Stimulated activated CD4-positive, alpha-beta T cell treated with anti-CD3 and anti-CD28 coated beads, Interleukin-1b, Interleukin-23, amount 100 ng/mL, for 1 hour (primary cell): ENCODE measurements around the gene OSBPL10.
"Not testable (repeated sequence)": the region's sequence is repeated elsewhere in the genome, so short reads cannot be mapped to it uniquely, and the experiment has no call there.

Source experiments
- DNase-seq, 2 donors: peaks; one replicate each; pipeline ENCODE4 v3.0.0-alpha.2; 2020; ENCODE audit warnings: low read depth in 2 of 2

OSBPL10 gene

DNA sequence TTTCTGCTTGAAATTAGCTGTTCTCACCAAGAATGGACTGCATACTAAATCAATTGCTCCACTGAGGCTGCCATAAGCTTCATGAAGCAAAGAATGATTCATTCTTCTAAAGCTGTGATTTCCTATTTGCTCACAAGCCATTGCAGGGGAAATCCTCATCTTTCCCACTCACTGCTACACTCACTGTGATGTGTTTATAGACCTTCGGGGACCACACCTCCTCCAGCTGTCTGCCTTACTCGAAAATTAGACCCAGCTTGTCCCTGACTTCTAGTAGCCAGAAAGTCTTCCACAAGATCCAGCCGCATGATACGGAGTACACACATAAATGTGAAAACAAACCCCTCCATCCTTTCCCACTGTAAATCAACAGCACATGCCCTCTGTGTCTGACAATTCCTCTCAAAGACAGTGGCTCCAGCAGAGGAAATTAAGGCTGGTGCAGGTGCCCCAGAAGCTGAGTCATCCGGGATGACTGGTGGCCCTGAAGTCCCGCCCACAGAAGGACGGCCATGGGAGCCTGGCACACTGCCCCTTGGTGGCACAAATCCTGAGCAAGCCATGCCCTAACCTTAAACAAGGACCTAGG is 276.4 kb downstream of the OSBPL10 start:
- DNase-seq: no peak

DNA sequence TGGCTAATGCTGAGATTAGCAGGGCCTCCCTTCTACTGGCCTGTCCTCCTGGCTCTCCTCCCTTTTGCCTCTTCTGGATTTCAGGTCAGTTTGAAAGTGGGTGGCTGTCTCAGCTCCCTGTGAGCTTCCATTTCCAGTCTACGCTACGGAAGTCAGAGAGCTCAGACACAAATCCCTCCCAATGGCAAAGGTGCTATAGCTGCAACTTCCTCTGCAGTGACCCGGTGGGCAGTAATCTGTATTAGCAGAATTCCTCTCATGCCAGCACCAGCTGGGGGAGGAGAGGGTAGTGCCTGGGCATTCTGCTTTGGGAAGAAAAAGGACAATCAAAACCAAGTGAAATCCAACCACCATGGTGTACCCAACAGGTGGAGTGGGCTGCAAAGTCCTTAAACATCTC is 276.9 kb downstream of the OSBPL10 start:
- DNase-seq: no peak

DNA sequence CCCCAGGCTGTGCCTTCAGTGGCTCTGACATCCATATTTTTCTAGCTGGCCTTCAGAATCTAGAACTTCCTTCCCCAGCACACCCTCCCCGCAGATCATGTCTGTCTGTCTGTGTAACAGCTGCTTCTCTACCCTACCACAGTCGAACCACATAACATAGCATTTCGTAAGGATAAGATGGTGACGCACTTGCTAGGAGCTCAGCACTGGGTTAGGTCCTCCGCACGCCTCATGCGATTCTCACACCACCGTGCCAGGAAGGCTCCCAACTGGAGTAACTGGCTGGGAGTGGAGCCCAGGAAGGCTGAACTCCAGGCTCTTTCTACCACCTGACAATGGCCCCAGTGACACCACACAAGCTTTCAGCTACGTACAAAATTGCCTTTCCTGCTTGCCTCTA is 279.8 kb downstream of the OSBPL10 start:
- DNase-seq: no peak

DNA sequence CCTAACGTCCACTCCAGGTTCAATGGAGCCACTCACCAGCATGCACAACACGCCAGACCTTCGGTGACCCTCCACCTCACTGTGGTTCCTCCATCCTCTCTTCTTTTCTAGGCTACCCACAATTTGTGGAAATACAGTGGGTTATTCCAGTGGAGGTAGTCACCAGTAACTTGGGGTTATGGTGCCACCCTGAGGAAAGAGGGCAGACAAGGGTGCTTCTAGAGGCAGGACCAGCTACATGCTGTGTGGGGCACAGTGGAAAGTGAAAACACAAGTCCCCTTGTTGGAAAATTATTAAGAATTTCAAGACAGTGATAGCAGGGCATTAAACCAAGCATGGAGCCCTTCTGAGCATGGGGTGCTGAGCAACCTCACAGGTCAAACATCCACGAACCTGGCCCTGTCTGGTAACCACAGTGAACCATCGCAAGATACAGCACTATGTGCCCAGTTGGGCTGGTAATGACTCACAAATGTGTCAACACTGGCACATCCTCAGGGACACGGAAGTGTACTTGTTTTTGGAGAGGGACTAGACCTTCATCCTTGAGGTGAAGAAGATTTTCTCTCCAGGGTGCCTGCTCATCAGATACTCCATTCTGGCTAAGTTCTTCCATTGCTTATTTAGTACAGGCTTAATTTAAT is 281.6 kb downstream of the OSBPL10 start:
- no peak for DNase-seq

DNA sequence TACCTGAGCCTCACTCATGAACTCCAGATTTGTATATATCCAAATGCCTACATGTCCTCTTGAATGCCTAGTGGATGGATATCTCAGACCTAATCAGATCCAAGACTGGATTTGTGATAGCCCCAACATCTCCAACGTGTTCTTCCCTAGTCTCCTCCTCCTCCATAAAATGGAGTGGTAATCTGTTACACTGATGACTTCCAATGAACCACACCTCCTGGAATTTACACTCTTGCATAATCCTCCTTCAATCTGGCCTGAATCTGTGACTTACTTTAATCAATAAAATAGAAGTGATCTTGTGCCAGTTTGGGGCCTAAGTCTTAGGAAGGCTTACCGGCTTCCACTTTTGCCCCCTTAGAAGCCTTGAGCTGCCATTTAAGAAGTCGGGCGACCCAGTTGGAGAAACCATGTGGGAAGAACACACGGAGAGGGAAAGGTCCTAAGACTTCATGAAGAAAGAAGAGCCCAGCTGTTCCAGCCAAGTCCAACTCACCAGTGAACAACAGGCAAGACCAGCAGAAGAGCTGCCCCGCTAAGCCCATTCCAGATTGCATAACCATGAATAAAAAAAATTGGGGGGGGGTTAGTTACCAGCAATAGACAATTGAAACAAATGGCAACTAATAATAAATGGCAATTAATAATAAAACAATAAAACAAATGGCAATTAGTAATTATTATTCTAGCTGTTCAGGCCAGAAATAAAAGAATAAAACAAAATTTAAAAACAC is 284.1 kb downstream of the OSBPL10 start:
- no peak for DNase-seq

DNA sequence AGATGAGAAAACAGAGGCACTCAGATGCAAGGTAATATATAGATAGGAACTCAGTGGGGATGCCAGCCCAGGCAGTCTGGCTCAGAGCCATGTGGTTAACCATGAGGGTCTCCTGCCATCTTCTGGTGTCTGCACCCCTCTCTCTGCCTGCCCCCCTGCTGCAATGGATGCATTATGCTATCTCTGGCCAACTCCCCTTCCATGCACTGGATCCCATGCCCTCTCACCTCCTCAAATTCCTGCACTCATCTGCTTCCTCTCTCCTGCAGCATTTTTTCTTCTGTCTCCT is 285.1 kb downstream of the OSBPL10 start:
- DNase-seq: no peak

DNA sequence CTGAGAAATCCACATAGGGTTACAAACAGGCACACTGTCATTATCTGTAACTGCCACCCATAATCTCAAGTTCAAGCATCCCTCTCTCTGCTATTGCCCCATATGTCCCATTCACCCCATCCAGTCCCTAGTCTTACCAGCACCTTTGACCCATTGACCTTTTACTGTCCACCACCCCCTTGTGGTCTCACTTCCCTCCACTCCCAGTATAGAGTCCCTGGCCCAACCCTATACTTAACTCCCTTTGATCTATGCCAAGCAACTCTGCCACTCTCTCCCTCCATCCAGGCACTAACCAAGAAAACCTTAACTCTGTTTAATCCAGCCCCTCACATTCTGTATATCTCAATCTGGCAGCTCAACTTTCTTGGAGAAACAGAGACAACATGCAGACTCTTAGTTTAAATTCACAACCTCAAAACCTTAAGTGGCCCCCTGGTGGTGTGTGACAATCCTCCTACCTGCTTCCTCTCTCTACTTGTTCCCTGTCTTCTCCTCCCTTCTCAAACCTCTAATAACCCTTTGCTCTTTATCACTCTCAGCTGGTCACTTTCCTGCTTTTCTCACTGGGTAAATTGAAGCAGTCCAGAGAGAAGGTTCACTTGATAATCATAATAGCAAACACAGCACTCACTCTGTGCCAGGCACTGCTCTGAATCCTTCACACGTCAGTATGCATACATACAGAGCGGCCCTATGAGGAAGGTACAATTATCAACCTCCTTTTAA is 285.6 kb downstream of the OSBPL10 start:
- DNase-seq: peak in 1 of 2 donors; percentile 12

DNA sequence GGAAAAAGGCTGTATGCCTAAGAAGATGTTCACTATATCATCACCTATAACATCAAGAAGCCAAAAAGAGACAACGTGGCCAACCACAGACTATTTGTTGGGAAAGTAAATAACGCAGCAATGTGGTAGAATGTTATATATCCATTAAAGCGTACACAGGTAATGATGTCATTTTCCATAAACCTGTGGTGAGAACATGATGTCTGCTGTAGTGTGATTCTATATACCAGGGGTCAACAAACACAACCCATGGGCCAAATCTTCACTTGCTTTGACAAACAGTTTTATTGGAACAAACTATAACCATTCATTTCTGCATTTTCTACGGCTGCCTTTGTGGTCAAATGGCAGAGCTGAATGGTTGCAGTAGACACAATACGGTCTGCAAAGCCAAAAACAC is 287.7 kb downstream of the OSBPL10 start:
- no peak for DNase-seq

DNA sequence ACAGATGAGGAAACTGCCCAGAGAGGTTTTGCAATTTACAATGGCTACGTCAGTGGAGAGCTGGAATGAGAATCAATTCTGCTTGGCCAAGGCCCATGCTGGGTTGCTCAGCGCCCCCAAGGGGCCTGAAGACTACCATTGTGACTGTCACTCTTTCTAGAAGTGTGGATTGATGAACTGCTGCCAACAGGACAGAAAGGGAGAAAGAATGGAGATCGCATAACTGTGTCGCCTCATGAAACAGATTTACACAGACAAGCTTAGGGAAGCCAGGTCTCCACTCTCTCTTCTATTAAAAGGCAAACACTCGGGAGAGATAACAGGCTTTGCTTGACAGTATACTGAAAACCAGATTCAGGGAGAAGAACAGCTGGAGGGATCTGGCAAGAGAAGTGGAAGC is 288.3 kb downstream of the OSBPL10 start:
- DNase-seq: no peak

DNA sequence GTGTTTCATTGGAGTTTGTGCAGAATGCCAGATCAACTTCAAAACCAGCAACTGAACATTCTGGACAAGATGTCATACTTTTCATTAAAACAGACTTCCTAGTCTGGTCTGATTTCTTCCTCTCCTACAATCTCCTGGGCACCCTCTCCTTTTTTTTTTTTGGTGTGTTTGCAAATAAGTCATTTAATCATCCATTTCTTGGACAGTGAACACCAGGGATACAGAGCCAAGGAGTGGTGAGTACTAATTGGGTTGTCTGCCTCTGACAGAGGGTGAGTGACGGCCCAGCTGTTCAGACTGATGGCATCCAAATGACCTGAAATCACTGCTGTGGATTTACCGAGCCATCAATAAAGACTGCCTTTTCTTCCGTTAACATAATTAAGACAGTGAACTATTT is 290.3 kb downstream of the OSBPL10 start:
- no peak for DNase-seq

DNA sequence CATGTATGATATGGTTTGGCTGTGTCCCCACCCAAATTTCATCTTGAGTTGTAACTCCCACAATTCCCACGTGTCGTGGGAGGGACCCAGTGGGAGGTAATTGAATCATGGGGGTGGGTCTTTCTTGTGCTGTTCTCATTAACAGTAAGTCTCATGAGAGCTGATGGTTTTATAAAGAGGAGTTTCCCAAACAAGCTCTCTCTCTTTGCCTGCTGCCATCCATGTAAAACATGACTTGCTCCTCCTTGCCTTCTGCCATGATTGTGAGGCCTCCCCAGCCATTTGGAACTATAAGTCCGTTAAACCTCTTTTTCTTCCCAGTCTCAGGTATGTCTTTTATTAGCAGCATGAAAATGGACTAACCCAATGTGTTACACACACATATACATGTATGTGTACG is 291.5 kb downstream of the OSBPL10 start:
- DNase-seq: not testable (repeated sequence)

DNA sequence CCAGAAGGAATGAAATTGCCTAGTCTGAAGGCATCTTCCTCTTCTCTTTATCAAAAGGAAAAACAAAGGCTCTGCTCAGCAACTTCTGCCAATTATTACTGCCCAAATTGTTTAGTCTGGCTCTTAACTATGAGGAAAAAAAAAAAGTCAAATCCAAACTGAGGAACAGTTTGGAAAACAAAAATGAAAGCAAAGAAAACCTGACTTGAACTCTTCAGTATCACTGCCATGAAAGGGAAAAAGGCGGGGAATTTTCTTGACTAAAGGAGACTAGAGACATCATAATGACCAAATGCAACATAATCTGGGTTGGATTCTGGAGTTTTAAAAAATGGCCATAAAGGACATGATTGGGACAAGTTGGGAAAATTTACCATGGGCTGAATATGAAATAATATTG is 292.1 kb downstream of the OSBPL10 start:
- no peak for DNase-seq

DNA sequence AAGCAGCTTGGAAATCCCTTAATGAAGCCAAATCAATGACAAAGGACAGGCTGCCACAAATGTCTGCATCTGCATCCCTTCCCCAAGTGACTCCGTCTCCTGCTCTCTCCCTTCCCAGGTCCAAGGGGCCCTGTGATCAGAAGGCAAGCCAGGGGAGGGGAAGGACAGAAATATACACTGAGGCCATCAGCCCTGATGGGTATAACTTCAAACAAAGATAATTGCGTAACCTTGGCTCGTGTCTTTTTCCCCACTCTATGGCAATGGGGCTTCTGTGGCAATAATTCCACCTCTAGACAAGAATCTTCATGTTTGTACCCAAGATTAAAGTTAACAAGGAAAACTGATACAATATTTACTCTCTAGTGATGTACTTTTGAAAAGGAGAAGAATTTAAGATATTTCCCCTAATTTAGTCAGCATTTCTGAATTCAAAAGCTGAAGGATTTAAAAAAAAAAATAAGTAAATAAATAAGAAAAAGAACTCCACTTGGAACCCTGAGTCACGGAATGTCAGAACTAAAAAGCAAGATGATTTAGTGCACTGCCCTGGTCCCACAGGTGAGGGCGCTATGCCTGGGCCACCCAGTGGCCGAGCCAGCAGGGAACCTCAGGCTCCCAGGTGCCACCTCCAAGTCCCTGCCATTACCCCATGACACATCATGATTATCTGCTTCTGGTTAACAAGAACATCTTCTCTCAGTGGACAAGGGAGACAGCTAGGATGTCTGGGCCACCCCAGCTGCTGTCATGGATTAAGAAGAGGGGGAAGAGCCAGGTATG is 293.9 kb downstream of the OSBPL10 start:
- DNase-seq: no peak

DNA sequence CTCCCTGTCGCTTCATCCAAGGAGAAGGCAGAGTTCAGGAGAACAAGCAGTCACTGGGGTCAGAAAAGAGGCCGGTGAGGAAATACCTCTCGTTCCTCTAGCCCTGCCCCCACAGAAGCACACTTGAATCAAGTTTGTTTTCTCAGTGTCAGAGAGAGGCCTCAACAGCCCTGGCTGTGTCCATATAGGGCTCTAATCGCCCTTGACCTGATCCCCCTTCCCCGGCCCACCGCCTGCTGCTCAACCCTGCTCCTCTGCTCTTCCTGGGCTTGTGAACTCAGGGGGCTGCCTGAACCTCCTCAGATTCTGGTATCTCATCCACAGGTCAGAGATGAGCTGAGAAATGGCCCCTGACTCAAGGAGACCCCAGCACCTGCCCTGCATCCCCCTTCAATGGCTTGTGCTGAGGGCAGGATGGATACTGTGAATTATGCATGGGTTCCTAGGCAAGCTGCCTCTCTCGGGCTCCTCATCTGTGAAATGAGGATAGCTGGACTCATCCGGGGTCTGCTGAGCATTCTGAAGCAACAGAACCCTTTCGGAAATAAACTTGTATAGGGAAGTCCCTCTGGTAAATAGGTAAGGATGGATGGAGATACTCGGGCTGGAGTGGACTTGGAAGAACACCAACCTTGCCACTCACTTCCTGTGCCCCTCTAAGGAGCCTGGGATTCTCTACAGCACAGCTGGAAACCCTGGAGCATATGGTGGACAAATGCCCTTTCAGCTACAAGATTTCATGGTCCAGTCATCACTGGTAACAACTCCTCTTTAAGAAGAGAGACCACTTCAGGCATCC is 300.8 kb downstream of the OSBPL10 start:
- DNase-seq: no peak

DNA sequence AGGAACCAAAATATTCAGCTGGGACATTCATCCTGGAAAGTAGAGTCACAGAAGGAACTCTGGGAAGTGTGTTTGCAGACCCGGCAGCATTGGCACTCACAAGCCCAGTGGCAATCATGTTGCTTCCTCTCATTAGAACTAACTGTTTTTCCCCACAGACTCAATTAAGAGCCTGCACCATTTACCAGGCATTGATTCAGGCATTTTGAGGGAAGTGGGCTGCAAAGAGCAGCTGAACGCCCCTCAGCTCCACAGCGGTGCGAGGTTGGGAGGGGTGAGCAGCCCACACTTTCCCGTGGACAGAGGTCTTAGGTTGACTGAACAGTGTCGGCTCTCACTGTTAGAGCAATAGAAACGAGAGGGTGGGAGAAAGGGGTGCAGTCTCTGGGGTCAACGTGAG is 304.5 kb downstream of the OSBPL10 start:
- DNase-seq: no peak

DNA sequence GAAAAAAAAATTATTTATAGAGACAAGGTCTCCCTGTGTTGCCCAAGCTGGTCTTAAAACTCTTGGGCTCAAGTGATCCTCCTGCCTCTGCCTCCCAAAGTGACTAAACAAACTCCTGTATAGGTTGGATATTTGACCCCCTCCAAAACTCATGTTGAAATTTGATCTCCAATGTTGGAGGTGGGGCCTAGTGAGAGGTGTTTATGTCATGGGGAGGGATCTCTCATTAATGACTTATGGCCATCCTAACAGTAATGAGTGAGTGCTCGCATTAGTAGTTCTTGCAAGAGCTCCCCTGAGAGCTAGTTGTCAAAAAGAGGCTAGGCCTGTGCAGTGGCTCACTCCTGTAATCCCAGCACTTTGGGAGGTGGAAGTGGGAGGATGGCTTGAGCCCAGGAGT is 307.1 kb downstream of the OSBPL10 start:
- no peak for DNase-seq

DNA sequence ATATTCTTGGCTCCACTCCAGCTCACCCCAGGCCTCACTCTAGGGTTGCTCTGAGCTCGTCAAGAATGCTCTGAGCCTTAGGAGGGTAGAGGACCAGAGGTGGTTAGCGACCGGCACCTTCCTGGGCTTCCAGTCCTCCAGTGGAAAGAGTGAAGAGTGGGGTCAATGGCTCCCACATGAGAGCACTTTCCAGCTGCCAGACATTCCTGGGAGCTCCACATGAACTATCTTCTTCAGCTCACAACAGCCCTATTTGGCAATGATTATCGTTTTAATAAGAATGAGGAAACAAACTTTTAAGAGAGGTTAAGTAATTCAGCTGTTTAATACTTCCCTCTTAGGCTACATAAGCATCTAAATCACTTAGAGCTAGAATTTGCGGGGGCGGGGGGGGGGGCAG is 309.1 kb downstream of the OSBPL10 start:
- DNase-seq: no peak

DNA sequence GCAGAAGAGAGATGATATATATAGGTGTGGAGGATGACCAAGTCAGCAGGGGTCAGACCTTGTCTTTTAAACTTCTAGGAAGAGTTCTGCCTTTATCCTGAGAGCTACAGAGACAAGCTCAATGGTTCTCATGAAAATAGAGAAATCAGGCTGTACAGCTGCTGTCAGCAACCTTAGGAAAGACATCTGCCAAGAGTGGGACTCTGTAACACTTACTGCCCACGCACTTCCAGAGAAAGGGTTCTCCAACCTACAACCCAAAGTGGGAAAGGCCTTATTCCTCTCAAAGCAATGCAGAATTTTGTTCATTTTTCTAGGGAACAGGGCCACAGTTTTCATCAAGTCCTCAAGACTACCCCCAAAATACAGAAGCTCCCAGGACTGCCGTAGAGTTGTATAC is 309.6 kb downstream of the OSBPL10 start:
- DNase-seq: no peak

DNA sequence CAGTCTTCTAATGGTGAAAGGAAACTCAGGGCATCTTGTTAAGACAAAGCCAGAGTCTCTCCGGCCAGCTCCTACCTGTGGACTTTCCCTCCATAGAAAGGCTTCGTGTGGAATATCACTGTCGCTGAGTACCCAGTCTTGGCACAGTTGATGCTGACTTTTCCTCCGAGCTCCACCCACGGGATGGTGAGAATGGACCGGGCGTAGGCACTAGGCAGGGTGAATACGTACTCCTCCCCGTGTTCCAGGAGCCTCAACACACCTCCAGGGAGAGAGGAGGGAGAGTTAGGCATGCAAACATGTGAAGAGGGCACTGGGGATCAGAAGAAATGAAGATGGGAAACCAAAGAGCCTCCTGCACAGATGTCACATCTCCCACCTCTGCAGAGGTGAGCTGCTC is 310.3 kb downstream of the OSBPL10 start:
- DNase-seq: no peak

DNA sequence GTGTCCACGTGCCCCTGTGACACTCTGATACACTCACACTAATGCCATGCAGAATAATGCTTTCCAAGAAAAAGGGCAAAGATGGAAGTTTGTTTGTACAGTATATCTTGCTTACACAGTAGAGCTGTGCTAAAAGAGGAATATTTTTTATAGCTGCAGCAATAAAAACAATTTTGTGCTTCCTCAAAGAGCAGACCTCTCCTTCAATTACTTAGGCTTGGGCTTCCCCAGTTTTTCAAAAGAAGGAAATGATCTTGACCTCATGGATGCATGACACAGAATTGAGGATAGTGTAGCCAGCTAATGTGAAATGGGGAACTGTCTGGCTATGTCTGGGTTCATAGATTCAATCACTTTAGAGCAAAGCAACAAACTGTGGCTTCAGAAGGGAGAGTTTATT is 310.9 kb downstream of the OSBPL10 start:
- DNase-seq: no peak

DNA sequence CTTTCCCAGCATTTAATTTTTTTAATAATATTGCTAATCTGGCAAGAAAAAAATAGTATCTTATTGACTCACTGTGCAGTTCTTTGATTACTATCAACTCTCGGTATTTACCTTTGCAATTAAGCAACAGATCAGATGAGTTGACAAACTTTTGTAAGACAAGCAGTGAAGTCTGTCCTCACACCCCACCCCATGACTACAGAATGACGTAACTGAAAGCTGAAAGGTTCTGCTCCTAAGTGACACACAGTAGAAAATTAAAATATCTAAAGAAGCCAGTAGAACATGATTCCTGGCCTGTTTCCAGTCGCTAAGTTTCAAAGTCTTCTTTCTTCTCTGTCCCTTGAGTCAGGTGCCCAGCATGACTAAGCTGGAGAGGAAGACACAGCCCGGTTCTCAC is 312.8 kb downstream of the OSBPL10 start:
- DNase-seq: no peak
